ENCODE results near the gene PRPF6. TPM values are rescaled to one million over a fixed set of nuclear protein-coding genes. Genes with fewer than 3 reads are reported as not detected.

The PRPF6 gene
- total and polyA plus RNA-seq, 2 of the 13 experiments (the other 11 are each of a cell fraction or from before 2014, with no cell fraction given): 63.7 to 101 TPM

- TF ChIP-seq SNAPC4 (CRISPR knock-in tag; IDR thresholded peaks at IDR 0.05) (peak; percentile 2; the same call in 1 of the 2 replicates), ZBED4 (CRISPR knock-in tag; IDR thresholded peaks at IDR 0.05; ENCODE audit: borderline replicate concordance) (no peak), SOX5 (CRISPR knock-in tag; IDR thresholded peaks at IDR 0.05; ENCODE audit: borderline replicate concordance) (no peak), ZBTB7A (CRISPR knock-in tag; IDR thresholded peaks at IDR 0.05) (peak; percentile 57), HDAC2 (CRISPR knock-in tag; IDR thresholded peaks at IDR 0.05) (peak; percentile 71), MATR3 (CRISPR knock-in tag; IDR thresholded peaks at IDR 0.05) (no peak), EED (CRISPR knock-in tag; IDR thresholded peaks at IDR 0.05) (no peak), NR2C2 (CRISPR knock-in tag; IDR thresholded peaks at IDR 0.05; ENCODE audit: borderline replicate concordance) (no peak), MAFK (conservative IDR thresholded peaks at IDR 0.05 in 1 of 2, IDR thresholded peaks at IDR 0.05 in 1 of 2; ENCODE audit: low read length in 2 of 2) (no peak), ZNF660 (CRISPR knock-in tag; IDR thresholded peaks at IDR 0.05; ENCODE audit: borderline replicate concordance, low read depth) (no peak), ZNF879 (CRISPR knock-in tag; IDR thresholded peaks at IDR 0.05) (no peak), ZNF550 (CRISPR knock-in tag; IDR thresholded peaks at IDR 0.05; ENCODE audit: borderline replicate concordance) (0 out of 2 replicates have a peak, but pooled peaks have one; percentile 84), KDM1A (CRISPR knock-in tag; IDR thresholded peaks at IDR 0.05) (peak; percentile 83; the same call in 1 of the 2 replicates), ZNF775 (CRISPR knock-in tag; IDR thresholded peaks at IDR 0.05; ENCODE audit: borderline replicate concordance) (no peak), SIX4 (CRISPR knock-in tag; IDR thresholded peaks at IDR 0.05) (no peak), ZBTB37 (CRISPR knock-in tag; IDR thresholded peaks at IDR 0.05) (no peak), SRSF4 (IDR thresholded peaks at IDR 0.05; ENCODE audit: low read depth, low read length, poor library complexity, severe bottlenecking) (no peak)
Measured at GRCh38 chr20:64079273-64080012, 98.5 kb downstream of the PRPF6 start, which contains the start of gene RGS19 (continued).

All from HepG2 (cell line).